ENCODE measurements around the gene VPS13D. TPM values are rescaled to one million over a fixed set of nuclear protein-coding genes. Genes with fewer than 3 reads are reported as not detected.
A peak's percentile ranks its signal among the peaks of the same experiment; 100 is the strongest.
"Not testable (repeated sequence)": the region's sequence is repeated elsewhere in the genome, so short reads cannot be mapped to it uniquely, and the experiment has no call there.

Gene VPS13D
- total RNA-seq, 4 donors from 2014 or later, result 42.5 to 103 (median 59.8) TPM

GRCh38 chr1:12521096-12521495 lies 291.3 kb downstream of the VPS13D start:
- no peak overlapping the region for H3K27ac ChIP-seq
- H3K4me3 ChIP-seq, result no peak overlapping the region
- no peaks in the 10 kb centered on the region for H3K27me3 ChIP-seq
- no peaks in the 10 kb centered on the region for H3K36me3 ChIP-seq
- intact Hi-C loops (cut with DNase I), result no loop called here
- peaks cover 0 to 22% (median 4%) of the 10 kb centered on the region in 3 donors for H3K4me1 ChIP-seq
- TF ChIP-seq, protein P1, sequence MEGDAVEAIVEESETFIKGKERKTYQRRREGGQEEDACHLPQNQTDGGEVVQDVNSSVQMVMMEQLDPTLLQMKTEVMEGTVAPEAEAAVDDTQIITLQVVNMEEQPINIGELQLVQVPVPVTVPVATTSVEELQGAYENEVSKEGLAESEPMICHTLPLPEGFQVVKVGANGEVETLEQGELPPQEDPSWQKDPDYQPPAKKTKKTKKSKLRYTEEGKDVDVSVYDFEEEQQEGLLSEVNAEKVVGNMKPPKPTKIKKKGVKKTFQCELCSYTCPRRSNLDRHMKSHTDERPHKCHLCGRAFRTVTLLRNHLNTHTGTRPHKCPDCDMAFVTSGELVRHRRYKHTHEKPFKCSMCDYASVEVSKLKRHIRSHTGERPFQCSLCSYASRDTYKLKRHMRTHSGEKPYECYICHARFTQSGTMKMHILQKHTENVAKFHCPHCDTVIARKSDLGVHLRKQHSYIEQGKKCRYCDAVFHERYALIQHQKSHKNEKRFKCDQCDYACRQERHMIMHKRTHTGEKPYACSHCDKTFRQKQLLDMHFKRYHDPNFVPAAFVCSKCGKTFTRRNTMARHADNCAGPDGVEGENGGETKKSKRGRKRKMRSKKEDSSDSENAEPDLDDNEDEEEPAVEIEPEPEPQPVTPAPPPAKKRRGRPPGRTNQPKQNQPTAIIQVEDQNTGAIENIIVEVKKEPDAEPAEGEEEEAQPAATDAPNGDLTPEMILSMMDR (IDR thresholded peaks at IDR 0.05), result no peak
- no peak for TF ChIP-seq POLR2A (IDR thresholded peaks at IDR 0.05)
- H3K9me3 ChIP-seq, result no peaks in the 10 kb centered on the region
- no peak for DNase-seq
- WGBS, 2 donors, result 76 to 83% methylated on average over 5 of the region's 5 CpGs

- H3K27ac ChIP-seq; H3K36me3 ChIP-seq; intact Hi-C loops (cut with DNase I); H3K9me3 ChIP-seq; H3K27me3 ChIP-seq; H3K4me3 ChIP-seq; DNase-seq: not testable (repeated sequence)
- H3K4me1 ChIP-seq, result peaks cover 0 to 25% (median 4%) of the 10 kb centered on the region in 3 donors
- 97 to 98% methylated on average over 9 of the region's 9 CpGs for WGBS, 2 donors
Measured at GRCh38 chr1:12522780-12523179, 292.9 kb downstream of the VPS13D start.

GRCh38 chr1:12524266-12524665 lies 294.4 kb downstream of the VPS13D start:
- TF ChIP-seq, protein P1 (IDR thresholded peaks at IDR 0.05), result no peak
- TF ChIP-seq POLR2A (IDR thresholded peaks at IDR 0.05), result no peak
- intact Hi-C loops (cut with DNase I), result no loop called here
- no peak for DNase-seq
- H3K36me3 ChIP-seq, result no peaks in the 10 kb centered on the region
- H3K4me3 ChIP-seq, result no peak overlapping the region
- H3K4me1 ChIP-seq, result peaks cover 0 to 24% (median 10%) of the 10 kb centered on the region in 3 donors
- 90 to 100% methylated on average over 2 of the region's 2 CpGs for WGBS, 2 donors
- H3K27ac ChIP-seq, result no peak overlapping the region
- no peaks in the 10 kb centered on the region for H3K9me3 ChIP-seq
- H3K27me3 ChIP-seq, result no peaks in the 10 kb centered on the region

GRCh38 chr1:12525311-12526181 lies 295.7 kb downstream of the VPS13D start:
- peaks cover 0 to 18% (median 10%) of the 10 kb centered on the region in 3 donors for H3K4me1 ChIP-seq
- no peaks in the 10 kb centered on the region for H3K36me3 ChIP-seq
- no peak overlapping the region for H3K4me3 ChIP-seq
- 90 to 91% methylated on average over 7 to 9 of the region's 13 CpGs for WGBS, 2 donors
- intact Hi-C loops (cut with DNase I), result no loop called here
- H3K27me3 ChIP-seq, result no peaks in the 10 kb centered on the region
- H3K9me3 ChIP-seq, result no peaks in the 10 kb centered on the region
- H3K27ac ChIP-seq, result peak overlapping the region in 1 of 4 donors; percentile 17
- DNase-seq, result no peak
- TF ChIP-seq POLR2A (IDR thresholded peaks at IDR 0.05), result no peak
- TF ChIP-seq, protein P1 (IDR thresholded peaks at IDR 0.05), result no peak

- Histone ChIP-seq H3K4me3 (no peak overlapping the region), H3K27me3 (no peaks in the 10 kb centered on the region), H3K36me3 (no peaks in the 10 kb centered on the region), H3K27ac (peak overlapping the region; percentile 3 to 79 (median 66)), H3K4me1 (peaks cover 0 to 18% (median 10%) of the 10 kb centered on the region in 3 donors), H3K9me3 (no peaks in the 10 kb centered on the region)
- TF ChIP-seq POLR2A (IDR thresholded peaks at IDR 0.05), result no peak
- TF ChIP-seq, protein P1 (IDR thresholded peaks at IDR 0.05), result no peak
- WGBS, 2 donors, result 86 to 93% methylated on average over 1 to 4 of the region's 16 CpGs
- intact Hi-C loops (cut with DNase I), result no loop called here
- no peak for DNase-seq
Measured at GRCh38 chr1:12527564-12527963, 297.7 kb downstream of the VPS13D start.

Data from esophagus squamous epithelium (tissue), 5 donors.